Central memory CD4-positive, alpha-beta T cell (primary cell): ENCODE results near the gene PRPSAP2.
"Not testable (repeated sequence)": the region's sequence is repeated elsewhere in the genome, so short reads cannot be mapped to it uniquely, and the experiment has no call there.

Experiments
- DNase-seq: peaks from one replicate; pipeline ENCODE4 v3.0.0; 2022

The PRPSAP2 gene

GRCh38 chr17:18946536-18946935, 88.6 kb downstream of the PRPSAP2 start:
- DNase-seq, result no peak

- DNase-seq, result no peak
Observed at GRCh38 chr17:18947866-18948265, 89.9 kb downstream of the PRPSAP2 start.

DNA sequence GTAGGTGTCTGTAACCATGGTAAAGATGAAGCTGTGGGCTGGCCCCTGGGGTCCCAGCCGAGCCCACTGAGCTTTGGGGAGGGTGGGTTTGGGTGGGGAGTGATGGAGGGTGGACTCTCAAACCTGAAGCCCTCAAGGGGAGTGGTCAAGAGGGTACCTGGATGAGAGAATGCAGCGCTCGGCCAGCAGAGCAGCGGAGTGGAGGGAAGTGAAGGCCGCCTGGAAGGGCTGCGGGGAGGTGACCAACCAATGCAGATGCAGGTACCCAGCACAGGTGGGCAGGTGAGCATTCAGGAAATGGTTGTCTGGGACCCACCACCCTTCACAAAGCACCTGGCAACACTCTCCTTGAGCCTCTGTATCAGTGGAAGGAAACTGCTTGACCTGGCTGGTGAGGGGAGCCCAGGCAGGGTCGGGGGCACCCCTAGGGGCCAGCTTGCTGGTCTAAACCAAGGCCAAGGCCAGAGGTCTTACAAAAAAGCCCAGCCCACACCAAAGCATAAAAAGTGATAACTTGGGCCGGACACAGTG, 90.6 kb downstream of the PRPSAP2 start:
- DNase-seq, result no peak

DNA sequence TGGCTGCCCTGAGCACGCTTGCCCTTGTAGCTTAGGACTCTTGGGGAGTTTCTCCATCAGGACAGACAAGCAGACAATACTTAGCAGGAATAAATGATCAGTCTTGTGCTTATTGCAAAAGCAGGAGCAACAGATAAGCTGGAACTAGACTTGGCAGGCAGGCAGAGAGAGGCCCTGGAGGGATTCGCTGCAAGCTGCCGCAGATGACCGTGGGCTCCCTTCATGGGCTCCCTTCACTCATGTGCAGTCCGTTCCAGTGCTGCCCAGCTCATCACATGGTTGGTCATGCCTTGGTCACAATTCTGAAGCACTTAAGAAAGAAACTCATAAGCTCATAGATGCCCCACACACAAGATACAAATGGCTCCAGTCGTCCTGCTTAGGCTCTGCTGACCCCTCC, 91.6 kb downstream of the PRPSAP2 start:
- DNase-seq, result no peak

DNA sequence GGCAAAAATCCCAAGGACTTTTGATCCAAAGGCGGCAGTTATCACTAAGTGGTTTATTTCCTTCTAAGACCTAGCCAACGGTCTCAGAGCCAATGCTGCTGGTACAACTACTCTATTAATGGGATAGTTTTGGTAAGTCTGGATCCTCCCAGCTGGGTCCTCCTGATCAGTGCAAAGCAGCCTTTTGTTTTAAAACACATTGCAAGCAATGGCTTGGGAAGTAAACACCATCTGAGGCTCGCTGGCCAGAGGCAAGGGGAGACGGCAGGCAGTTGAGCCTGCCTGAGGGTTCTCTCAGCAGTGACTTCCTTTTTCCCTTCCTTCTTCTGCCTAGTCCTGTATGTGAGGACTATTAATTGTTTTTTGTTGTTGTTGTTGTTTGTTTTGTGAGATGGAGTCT, 92.4 kb downstream of the PRPSAP2 start:
- no peak for DNase-seq

DNA sequence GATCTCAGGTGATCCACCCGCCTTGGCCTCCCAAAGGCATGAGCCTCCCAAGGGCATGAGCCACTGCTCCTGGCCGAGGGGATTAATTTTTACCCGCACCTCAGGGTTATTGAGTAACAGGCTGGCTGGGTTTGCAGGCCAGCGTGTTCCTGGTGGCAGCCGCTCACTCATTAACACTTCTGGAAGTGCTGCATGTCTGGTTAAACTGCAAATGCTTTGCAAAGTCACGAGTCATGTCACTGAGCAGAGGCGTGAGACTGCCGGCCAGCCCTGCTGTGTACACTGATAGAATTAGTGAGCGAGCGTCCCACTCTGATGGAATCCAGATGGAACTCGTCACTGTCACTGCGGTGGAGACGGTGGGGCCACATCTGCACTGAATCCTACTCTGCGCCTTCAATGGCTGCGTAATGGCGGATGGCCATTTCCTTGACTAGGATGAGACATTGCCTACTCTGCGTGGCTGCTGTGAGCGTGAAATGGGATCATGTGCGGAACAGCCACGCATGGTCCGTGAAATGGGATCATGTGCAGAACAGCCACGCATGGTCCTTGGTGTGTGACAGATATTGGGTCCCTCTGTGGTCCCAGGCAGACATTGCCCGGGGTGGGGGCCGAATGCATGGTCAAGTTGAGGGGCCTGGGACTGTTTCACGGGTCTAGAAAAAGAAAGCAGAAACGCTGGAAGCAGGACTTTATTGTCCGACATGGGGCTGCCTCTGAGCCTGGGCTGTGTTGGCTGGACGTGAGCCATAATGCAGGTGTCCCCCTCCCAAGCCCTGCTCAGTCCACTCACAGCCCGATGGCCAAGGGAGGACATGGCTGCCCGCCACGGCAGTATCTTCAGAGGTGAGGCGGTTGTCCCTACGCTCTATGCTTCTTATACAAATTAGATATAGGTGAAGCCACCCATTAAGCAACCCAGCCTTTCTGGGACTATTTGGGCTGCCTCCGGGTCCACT, 93.3 kb downstream of the PRPSAP2 start:
- no peak for DNase-seq

DNA sequence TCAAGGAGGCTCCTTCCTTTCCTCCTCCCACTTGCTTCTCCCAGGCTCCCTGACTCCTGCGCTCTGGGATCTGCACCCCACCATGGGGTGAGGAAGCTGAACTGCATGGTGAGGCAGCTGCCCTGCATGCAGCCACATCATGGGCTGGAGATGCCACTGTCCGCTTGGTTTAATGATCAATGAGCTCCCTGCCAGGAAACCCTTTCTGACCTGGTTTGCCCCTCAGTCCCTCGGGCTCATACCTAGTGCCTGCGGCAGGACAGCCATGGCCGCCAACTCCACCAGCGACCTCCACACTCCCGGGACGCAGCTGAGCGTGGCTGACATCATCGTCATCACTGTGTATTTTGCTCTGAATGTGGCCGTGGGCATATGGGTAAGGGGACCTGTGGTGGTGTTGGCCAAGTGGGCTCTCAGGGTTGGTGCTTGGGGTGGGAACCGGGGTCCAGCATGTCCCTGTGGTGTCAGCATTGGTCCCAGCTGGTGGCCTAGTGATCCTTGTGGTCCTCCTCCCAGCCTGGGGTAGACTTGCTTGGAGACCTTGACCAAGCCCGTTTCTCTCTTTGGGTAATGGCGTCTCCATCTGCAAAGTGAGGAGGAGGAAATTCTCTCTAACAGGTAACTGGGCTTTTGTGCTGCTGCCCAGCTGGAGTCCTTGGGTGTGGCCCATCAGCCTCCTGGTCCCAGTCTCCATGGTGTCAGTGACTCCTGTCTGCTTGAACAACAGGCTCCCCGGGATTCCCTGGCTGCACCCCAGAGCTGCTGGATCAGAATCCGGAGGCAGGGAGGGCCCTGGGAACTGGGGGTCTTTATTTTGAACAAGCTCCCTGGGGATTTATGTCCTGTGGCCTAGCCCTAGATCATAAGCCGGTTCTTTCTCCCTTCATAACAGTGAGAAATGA, 94.3 kb downstream of the PRPSAP2 start, which contains the start of gene SLC5A10:
SLC5A10 (plus strand) TSS at position 225 of the 902 bp plus-strand sequence; CDS start at position 266, 41 bp downstream.
- no peak for DNase-seq

GRCh38 chr17:18953231-18953728, 95.3 kb downstream of the PRPSAP2 start:
- no peak for DNase-seq

- no peak for DNase-seq
Observed at GRCh38 chr17:18954321-18954720, 96.4 kb downstream of the PRPSAP2 start.

DNA sequence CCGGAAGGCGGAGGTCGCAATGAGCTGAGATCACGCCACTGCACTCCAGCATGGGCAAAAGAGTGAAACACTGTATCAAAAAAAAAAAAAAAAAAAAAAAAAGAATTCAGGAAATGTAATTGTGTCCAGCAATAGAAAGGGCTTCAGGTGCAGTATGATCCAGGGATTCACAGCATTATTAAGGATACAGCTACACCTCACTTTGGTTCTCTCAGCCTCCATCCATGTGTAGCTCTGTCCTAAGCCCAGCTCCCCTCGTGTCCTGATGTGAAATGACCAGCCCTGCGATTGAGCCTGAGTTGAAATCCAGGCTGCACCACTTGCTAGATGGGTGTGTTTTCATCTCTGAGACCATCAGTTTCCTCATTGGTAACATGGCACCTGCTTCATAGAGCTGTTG, 97.1 kb downstream of the PRPSAP2 start:
- no peak for DNase-seq

DNA sequence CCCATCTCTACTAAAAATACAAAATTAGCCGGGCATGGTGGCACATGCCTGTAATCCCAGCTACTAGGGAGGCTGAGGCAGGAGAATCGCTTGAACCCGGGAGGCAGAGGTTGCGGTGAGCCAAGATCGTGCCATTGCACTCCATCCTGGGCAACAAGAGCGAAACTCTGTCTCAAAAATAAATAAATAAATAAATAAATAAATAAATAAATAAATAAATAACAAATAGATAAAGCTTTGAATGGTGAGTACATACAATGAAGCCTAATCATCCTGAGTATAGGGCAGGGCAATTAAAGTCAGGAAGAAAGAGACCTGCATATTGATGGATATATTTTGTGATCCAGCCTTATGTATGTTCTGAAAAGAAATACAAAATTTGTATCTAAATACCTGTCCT, 98.1 kb downstream of the PRPSAP2 start:
- not testable (repeated sequence) for DNase-seq

DNA sequence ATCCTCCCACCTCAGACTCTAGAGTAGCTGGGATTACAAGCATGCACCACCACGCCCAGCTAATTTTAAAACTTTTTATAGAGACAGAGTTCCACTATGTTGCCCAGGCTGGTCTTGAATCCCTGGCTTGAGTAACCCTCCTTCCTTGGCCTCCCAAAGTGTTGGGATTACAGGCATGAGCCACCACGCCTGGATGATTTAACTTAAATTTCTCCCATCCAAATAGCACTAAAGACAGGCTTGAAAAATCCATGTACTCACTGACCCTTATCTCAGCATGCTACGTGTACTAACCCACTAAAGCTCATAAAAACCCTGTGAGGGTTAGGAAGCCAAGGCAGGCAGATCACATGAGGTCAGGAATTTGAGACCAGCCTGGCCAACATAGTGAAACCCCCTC, 98.7 kb downstream of the PRPSAP2 start:
- DNase-seq, result no peak

DNA sequence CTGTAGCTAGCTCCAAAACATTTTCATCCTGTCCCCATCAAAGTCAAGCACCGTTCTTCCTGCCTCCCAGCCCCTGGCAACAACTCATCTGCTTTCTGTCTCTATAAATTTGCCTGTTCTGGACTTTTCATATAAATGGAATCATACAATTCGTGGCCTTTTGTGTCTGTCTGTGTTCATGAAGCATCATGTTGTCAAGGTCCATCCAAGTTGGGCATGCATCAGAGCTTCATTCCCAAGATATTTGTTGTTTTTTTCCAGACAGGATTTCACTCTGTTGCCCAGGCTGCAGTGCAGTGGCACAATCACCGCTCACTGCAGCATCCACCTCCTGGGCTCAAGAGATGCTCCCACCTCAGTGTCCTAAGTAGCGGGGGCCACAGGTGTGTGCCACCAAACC, 99.9 kb downstream of the PRPSAP2 start:
- DNase-seq, result no peak

- DNase-seq, result no peak
Observed at GRCh38 chr17:18958611-18959010, 100.7 kb downstream of the PRPSAP2 start.

DNA sequence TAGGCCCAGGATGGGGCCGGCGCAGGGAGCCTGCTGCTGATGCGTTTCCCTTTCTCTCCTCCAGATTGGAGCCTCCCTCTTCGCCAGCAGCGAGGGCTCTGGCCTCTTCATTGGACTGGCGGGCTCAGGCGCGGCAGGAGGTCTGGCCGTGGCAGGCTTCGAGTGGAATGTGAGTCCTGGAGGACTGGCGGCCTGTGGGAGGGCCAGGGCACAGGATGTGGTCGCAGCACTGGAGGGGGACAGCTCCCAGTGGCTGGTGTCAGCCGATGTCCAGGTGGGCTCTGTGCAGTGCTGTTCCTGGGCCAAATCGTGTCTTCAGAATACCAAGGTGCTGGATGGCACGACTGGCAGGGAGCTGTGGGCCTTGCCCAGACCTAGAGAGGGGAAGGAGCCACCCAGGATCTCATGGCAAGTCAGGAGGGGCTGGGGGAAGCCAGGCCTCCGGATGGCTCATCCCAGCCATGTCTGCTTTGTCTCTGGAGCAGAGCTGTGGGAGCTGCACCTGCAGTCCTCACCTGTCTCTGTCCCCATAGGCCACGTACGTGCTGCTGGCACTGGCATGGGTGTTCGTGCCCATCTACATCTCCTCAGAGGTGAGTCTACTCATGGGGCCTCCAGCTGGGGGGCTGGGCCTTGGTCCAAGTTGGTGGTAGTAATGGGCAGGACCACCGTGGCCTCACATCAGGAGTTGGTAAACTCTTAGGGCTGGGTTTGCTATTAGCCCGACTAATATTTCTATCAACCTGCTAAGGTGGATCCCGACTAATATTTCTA, 101.3 kb downstream of the PRPSAP2 start:
- DNase-seq, result no peak

GRCh38 chr17:18959845-18960240, 101.9 kb downstream of the PRPSAP2 start:
- DNase-seq, result no peak

DNA sequence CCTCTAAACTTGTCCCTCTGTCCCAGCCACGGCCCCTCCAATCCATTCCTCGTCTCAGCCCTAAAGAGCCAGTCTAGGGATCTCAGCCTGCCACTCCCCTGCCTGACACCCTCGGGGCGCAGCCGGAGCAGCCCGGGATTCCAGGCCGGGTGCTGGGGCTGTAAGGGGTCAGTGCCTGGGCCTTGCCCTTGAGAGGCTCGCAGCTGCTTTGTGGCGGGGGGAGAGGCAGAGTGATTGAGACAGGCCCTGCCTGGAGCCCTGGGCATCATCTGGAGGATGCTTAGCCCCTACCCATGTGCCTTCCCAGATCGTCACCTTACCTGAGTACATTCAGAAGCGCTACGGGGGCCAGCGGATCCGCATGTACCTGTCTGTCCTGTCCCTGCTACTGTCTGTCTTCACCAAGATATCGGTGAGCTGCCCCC, 102.3 kb downstream of the PRPSAP2 start:
- no peak for DNase-seq

- peak; percentile 46 for DNase-seq
Observed at GRCh38 chr17:18960803-18961511, 103.0 kb downstream of the PRPSAP2 start.

GRCh38 chr17:18961634-18962493, 103.9 kb downstream of the PRPSAP2 start:
- DNase-seq, result no peak

DNA sequence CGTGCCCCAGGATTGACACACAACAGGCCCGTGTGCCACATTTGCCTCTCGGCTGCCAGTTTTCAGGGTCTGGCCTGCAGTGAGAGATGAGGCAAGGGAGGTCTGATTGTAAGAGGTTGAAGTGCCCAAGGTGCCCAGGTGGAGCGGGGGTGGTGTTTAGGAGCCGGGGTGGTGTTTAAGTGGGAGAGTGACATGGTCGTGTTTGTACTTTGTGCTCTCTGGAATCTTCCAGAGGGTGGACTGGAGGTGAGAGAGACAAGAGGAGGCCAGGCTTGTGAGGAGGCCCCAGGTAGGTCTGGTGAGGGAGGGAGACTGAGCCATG, 104.5 kb downstream of the PRPSAP2 start:
- no peak for DNase-seq
